HepG2 (cell line): ENCODE data around the gene ADAMTS8. TPM values are rescaled to one million over a fixed set of nuclear protein-coding genes. Genes with fewer than 3 reads are reported as not detected.
A peak's percentile ranks its signal among the peaks of the same experiment; 100 is the strongest.

Experiments
- ATAC-seq: fragments of 200-7000 bp; cut with Tn5 transposase; 3 replicates; pipeline ENCODE4 v1.9.1; 2020; ENCODE audit warnings: mild to moderate bottlenecking, moderate library complexity
- Bru-seq: library from RNA; stranded (reverse); fragments of 400-500 nt; gene quantifications from one replicate; lab custom pipeline; 2021; lab: Mats Ljungman, UMichigan
- BruChase-seq, 2 experiments: library from RNA; stranded (reverse); fragments of 400-500 nt; gene quantifications; one replicate each; lab custom pipeline; 2021; lab: Mats Ljungman, UMichigan
- BruUV-seq: library from RNA; stranded (reverse); fragments of 400-500 nt; replicated peaks from 2 replicates; lab custom pipeline; 2021; lab: Mats Ljungman, UMichigan
- CTCF ChIA-PET: fragments of 300-600 bp; formaldehyde crosslinking; extraction: SDS; loops from one replicate; lab custom pipeline; 2021; ENCODE audit warnings: low total read pairs, inconsistent platforms, low intra/inter-chr PET ratio; lab: Yijun Ruan, JAX
- POLR2A ChIA-PET: fragments of 350-600 bp; sonication (Branson Sonifier 250); formaldehyde crosslinking; loops from one replicate; lab custom pipeline; 2020; ENCODE audit warnings: antibody characterized with exemption, inconsistent platforms; lab: Yijun Ruan, JAX
- DNase-seq: peaks from one replicate; pipeline ENCODE4 v3.0.0-alpha.2; 2015; ENCODE audit warnings: low spot score
- FAIRE-seq: peaks from 3 replicates; lab custom pipeline; 2011; peaks lifted over from hg19 to GRCh38; lab: Jason Lieb, UNC
- H2AFZ ChIP-seq: one replicate; pipeline ENCODE4 v1.6.1; 2011; ENCODE audit warnings: low read length, inconsistent platforms
- H3K27ac ChIP-seq: fragments of 300-600 bp; 3 replicates; pipeline ENCODE4 v1.8.0; 2011; ENCODE audit warnings: mixed run types, mild to moderate bottlenecking, mixed read lengths, low read length, inconsistent platforms; ENCODE audit not compliant: insufficient read depth; ENCODE audit errors: extremely low read length
- H3K27me3 ChIP-seq, 2 experiments: fragments of 200-600 bp in 1 of 2; 2 replicates in 1 of 2; 3 replicates in 1 of 2; pipeline versions ENCODE4 v1.6.0 to v1.8.0; 2011; ENCODE audit warnings: low read length in 2 of 2, mild to moderate bottlenecking in 2 of 2, moderate library complexity in 2 of 2, inconsistent platforms in 1 of 2; ENCODE audit not compliant: insufficient read depth in 2 of 2, control insufficient read depth in 1 of 2
- H3K36me3 ChIP-seq, 2 experiments: fragments of 200-600 bp in 1 of 2; replicated peaks in 1 of 2; 2 replicates in 1 of 2; 3 replicates in 1 of 2; pipeline versions ENCODE4 v1.5.1 to v1.8.0; 2011; ENCODE audit warnings: low read length in 2 of 2, inconsistent platforms in 1 of 2; ENCODE audit not compliant: insufficient read depth in 2 of 2, control insufficient read depth in 1 of 2
- H3K4me1 ChIP-seq: 2 replicates; pipeline ENCODE4 v1.5.1; 2012; ENCODE audit warnings: low read length, inconsistent platforms; ENCODE audit not compliant: insufficient read depth
- H3K4me2 ChIP-seq: 2 replicates; pipeline ENCODE4 v1.6.0; 2011; ENCODE audit warnings: low read depth, low read length, inconsistent platforms
- H3K4me3 ChIP-seq, 3 experiments: fragments of 200-600 bp in 1 of 3; sonication (generic), shearing (Covaris generic) in 1 of 3; replicated peaks in 1 of 3; 2 replicates each; pipeline ENCODE4 v1.5.1; 2011 to 2016; ENCODE audit warnings: low read length in 3 of 3, inconsistent platforms in 2 of 3, low read depth in 2 of 3, mild to moderate bottlenecking in 2 of 3, control low read depth in 1 of 3, mixed read lengths in 1 of 3; ENCODE audit not compliant: insufficient read depth in 1 of 3
- H3K79me2 ChIP-seq: one replicate; pipeline ENCODE4 v1.6.1; 2011; ENCODE audit warnings: low read length, inconsistent platforms; ENCODE audit not compliant: insufficient read depth
- H3K9ac ChIP-seq: 2 replicates; pipeline ENCODE4 v1.6.0; 2011; ENCODE audit warnings: mild to moderate bottlenecking, low read depth, low read length, inconsistent platforms; ENCODE audit not compliant: insufficient read depth
- H3K9me3 ChIP-seq: 2 replicates; pipeline ENCODE4 v1.5.1; 2012; ENCODE audit warnings: mild to moderate bottlenecking, low read length
- H4K20me1 ChIP-seq: 2 replicates; pipeline ENCODE4 v1.6.0; 2011; ENCODE audit warnings: inconsistent platforms, mild to moderate bottlenecking, low read length, moderate library complexity; ENCODE audit not compliant: insufficient read depth
- EZH2 ChIP-seq: conservative IDR thresholded peaks from 2 replicates; pipeline ENCODE4 v1.6.1; 2012; ENCODE audit warnings: mild to moderate bottlenecking, low read depth, low read length, moderate library complexity
- ZNF3 ChIP-seq: IDR thresholded peaks from 2 replicates; pipeline ENCODE4 v1.7.0; 2017; ENCODE audit warnings: inconsistent platforms
- WGBS: methylation state at CpG from one replicate; pipeline ENCODE4 v1.1.6; 2017; ENCODE audit warnings: low lambda C conversion rate; 5-methylcytosine and 5-hydroxymethylcytosine counted together
- in situ Hi-C: cut with HindIII; loops from 2 replicates; pipeline ENCODE4 v1.10.0; 2017; ENCODE audit warnings: low pct_unique_long_range_greater_than_20kb; ENCODE audit not compliant: extremely low pct_ligation_motif_present
- intact Hi-C: fragments of 100-400 bp; cut with micrococcal nuclease; formaldehyde crosslinking; loops from one replicate; pipeline ENCODE4 v1.10.0; 2022; ENCODE audit not compliant: unreplicated experiment
- long read RNA-seq, 2 experiments: library from RNA in 1 of 2; library from polyadenylated mRNA in 1 of 2; stranded (forward) in 1 of 2; unstranded in 1 of 2; transcript quantifications; one replicate each; pipeline ENCODE4 v2.0.0, GENCODE V29; 2019 to 2022
- polyA minus RNA-seq, 3 experiments: library from RNA; depleted of rRNA, polyadenylated mRNA; stranded (reverse); fragments of >200 nt; gene quantifications; 2 replicates each; pipeline ENCODE4 v1.2.3, GENCODE V29; 2011; ENCODE audit warnings: low replicate concordance in 1 of 3
- polyA plus RNA-seq, 8 experiments: library from polyadenylated mRNA; depleted of rRNA in 3 of 8; stranded (reverse) in 7 of 8; unstranded in 1 of 8; fragments of >200 nt; fragmentation: Illumina TruSeq in 4 of 8; extraction: Trizol in 4 of 8; gene quantifications; 2 replicates each; pipeline versions ENCODE4 v1.2.1 to v1.2.3, GENCODE V29; 2011 to 2016; ENCODE audit warnings: low read depth in 4 of 8, missing spikeins in 1 of 8, mixed read lengths in 1 of 8; ENCODE audit not compliant: insufficient read depth in 1 of 8
- total RNA-seq, 5 experiments: library from RNA; depleted of rRNA; stranded (reverse); fragments of >200 nt; fragmentation: Illumina TruSeq; extraction: Trizol; gene quantifications; 2 replicates each; pipeline ENCODE4 v1.2.3, GENCODE V29; 2016; ENCODE audit warnings: low read depth in 1 of 5

The ADAMTS8 gene, protein sequence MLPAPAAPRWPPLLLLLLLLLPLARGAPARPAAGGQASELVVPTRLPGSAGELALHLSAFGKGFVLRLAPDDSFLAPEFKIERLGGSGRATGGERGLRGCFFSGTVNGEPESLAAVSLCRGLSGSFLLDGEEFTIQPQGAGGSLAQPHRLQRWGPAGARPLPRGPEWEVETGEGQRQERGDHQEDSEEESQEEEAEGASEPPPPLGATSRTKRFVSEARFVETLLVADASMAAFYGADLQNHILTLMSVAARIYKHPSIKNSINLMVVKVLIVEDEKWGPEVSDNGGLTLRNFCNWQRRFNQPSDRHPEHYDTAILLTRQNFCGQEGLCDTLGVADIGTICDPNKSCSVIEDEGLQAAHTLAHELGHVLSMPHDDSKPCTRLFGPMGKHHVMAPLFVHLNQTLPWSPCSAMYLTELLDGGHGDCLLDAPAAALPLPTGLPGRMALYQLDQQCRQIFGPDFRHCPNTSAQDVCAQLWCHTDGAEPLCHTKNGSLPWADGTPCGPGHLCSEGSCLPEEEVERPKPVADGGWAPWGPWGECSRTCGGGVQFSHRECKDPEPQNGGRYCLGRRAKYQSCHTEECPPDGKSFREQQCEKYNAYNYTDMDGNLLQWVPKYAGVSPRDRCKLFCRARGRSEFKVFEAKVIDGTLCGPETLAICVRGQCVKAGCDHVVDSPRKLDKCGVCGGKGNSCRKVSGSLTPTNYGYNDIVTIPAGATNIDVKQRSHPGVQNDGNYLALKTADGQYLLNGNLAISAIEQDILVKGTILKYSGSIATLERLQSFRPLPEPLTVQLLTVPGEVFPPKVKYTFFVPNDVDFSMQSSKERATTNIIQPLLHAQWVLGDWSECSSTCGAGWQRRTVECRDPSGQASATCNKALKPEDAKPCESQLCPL
- total RNA-seq (2016; rRNA removed; fragmentation: Illumina TruSeq; extraction: Trizol), result not detected in 2 replicates
- total RNA-seq (2016; cell fraction: cytosol; rRNA removed; fragmentation: Illumina TruSeq; extraction: Trizol; ENCODE audit: low read depth), result not detected in 2 replicates
- total RNA-seq (2016; cell fraction: insoluble cytoplasmic fraction; rRNA removed; fragmentation: Illumina TruSeq; extraction: Trizol), result not detected in 2 replicates
- not detected in 2 replicates for total RNA-seq (2016; cell fraction: membrane; rRNA removed; fragmentation: Illumina TruSeq; extraction: Trizol)
- total RNA-seq (2016; cell fraction: nucleus; rRNA removed; fragmentation: Illumina TruSeq; extraction: Trizol), result not detected in 2 replicates
- not detected in 2 replicates for polyA plus RNA-seq (2011; rRNA removed)
- not detected in 2 replicates for polyA plus RNA-seq (2011; cell fraction: cytosol; rRNA removed)
- polyA plus RNA-seq (2011; cell fraction: nucleus; rRNA removed), result not detected in 2 replicates
- polyA plus RNA-seq (2012), result not detected in 2 replicates
- polyA plus RNA-seq (2016; cell fraction: cytosol; fragmentation: Illumina TruSeq; extraction: Trizol; ENCODE audit: low read depth), result not detected in 2 replicates
- polyA plus RNA-seq (2016; cell fraction: insoluble cytoplasmic fraction; fragmentation: Illumina TruSeq; extraction: Trizol; ENCODE audit: low read depth), result not detected in 2 replicates
- not detected in 2 replicates for polyA plus RNA-seq (2016; cell fraction: membrane; fragmentation: Illumina TruSeq; extraction: Trizol; ENCODE audit: low read depth)
- polyA plus RNA-seq (2016; cell fraction: nucleus; fragmentation: Illumina TruSeq; extraction: Trizol; ENCODE audit: insufficient read depth, low read depth), result not detected in 2 replicates
- not detected in 2 replicates for polyA minus RNA-seq (2011; rRNA and poly(A)+ RNA removed; ENCODE audit: low replicate concordance)
- not detected in 2 replicates for polyA minus RNA-seq (2011; cell fraction: cytosol; rRNA and poly(A)+ RNA removed)
- not detected in 2 replicates for polyA minus RNA-seq (2011; cell fraction: nucleus; rRNA and poly(A)+ RNA removed)
- not detected for Bru-seq, nascent RNA
- not detected for BruChase-seq, experiment 1, labeled RNA remaining after a 6-hour chase
- BruChase-seq, experiment 2, labeled RNA remaining after a 2-hour chase, result not detected
- long read RNA-seq, experiment 1, result 0 reads
- long read RNA-seq, experiment 2, result 0 reads

DNA sequence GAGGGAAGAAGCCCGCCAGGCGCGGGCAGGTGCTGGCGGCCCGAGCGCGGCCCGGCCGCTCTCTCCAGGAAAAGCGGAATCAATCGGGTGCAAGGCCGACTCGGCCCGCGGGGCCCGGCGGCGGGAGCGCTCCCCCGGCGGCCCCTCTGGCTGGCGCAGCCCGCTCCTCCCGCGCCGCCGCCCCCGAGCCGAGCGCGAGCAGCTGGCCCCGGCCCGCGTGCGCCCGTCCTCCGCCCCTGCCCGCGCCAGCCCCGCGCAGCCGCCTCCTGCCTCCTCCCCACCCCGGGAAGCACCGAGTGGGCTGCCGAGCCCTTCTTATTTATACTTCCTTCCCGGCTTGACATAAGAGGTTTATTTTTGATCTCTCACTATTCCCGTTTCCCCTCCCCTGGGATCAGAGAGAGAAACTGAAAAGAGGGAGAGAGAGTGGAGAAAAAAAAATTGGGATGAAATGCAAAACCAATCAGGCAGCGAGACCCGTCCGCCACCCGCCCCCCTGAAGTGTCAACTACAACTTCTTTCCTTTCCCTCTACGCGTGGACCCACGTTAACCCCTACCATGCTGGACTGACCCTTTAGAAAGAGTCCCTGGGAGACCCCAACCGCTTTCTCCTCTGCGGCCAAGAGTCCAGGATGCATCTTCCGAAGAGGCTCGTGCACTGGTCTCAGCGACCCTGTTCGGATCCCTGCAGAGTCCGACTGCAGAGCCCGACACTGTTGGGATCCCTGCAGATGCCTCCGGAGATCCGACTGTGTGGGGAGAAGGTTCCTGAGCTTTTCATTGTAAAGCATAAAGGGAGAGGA, at the start of gene ADAMTS8:
Gene ADAMTS8, minus strand, starts transcription at position 294 of the 804 bp plus-strand sequence. CDS start 323 bp downstream, outside the sequence.
- FAIRE-seq (no peak), DNase-seq (no peak)
- CTCF ChIA-PET, result no interaction called here
- Histone ChIP-seq H3K27ac (no peak within 1 kb of the TSS), H3K27me3 (peaks cover 8 to 62% of the 10 kb centered on the region in 2 experiments; a peak in 4 of 5 replicates), H3K79me2 (no peaks in the 10 kb centered on the region), H3K4me3 (peak within 1 kb of the TSS in 1 of 3 experiments; percentile 10; a peak in 1 of 6 replicates), H3K36me3 (no peaks in the 10 kb centered on the region), H3K4me1 (no peaks in the 10 kb centered on the region), H3K9me3 (no peaks in the 10 kb centered on the region)
- POLR2A ChIA-PET, result no interaction called here
- in situ Hi-C loops, result no loop called here
- TF ChIP-seq EZH2 (peak; percentile 84), ZNF3 (CRISPR knock-in tag) (no peak)
- TF ChIP-seq, all 625 proteins: peak for 1
- intact Hi-C loops, result no loop called here
- no peak within 1 kb of the TSS for H3K9ac ChIP-seq
- no peaks in the 10 kb centered on the region for H4K20me1 ChIP-seq
- WGBS, result 10% methylated on average over 34 of the region's 64 CpGs
- H3K4me2 ChIP-seq, result peak within 1 kb of the TSS; percentile 7; the same call in 1 of the 2 replicates
- no peak within 1 kb of the TSS for H2AFZ ChIP-seq
- no TSS peak for BruUV-seq
- ATAC-seq, result peak; percentile 11; the same call in 2 of the 3 replicates
